SK-N-MC (cell line): ENCODE measurements around the gene LVRN.

Experiments used
- EZH2 ChIP-seq: fragments of 200-600 bp; sonication (generic); IDR thresholded peaks from one replicate; pipeline ENCODE4 v1.6.1; 2017; ENCODE audit warnings: antibody characterized with exemption
- FOXP2 ChIP-seq: optimal IDR thresholded peaks from 2 replicates; pipeline ENCODE3; 2011; ENCODE audit warnings: mild to moderate bottlenecking, moderate library complexity; ENCODE audit not compliant: insufficient read depth; ENCODE audit errors: extremely low read length, control extremely low read depth
- POLR2AphosphoS5 ChIP-seq: IDR thresholded peaks from 2 replicates; pipeline ENCODE4 v1.6.1; 2012; ENCODE audit warnings: mild to moderate bottlenecking, low read depth, low read length, borderline replicate concordance

DNA sequence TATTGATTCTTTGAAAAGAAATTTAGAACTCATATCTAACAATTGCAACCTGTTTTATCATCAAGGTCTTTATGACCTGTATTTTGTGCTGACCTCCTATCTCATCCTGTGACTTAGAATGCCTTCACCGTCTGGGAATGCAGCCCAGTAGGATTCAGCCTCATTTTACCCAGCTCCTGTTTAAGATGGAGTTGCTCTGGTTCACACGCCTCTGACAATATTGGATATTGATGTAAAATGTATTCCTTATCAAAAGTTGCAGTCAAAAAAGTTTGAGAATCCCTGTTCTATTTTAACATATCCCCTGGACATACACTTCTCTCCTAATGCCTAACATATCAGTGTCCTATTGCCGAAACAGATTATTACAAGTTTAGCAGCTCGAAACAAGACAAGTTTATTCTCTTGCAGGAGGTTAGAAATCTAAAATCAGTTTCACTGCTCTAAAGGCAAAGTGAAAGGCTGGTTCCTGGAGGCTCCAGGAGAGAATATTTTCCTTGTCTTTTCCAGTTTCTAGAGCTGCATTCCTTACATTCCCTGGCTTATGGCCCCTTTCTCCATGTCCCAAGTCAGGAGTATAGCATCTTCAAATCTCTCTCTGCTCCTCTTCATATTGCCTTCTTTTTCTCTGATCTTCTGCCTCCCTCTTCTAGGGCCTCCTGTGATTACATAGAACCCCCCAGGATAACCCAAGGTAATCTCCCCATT, 31.5 kb upstream of the LVRN start:
- no peak for TF ChIP-seq POLR2AphosphoS5
- TF ChIP-seq EZH2 = no peak
- TF ChIP-seq FOXP2 = no peak
